Hepatocyte (in vitro differentiated cells): Measurements from ENCODE around the gene RFNG. TPM values are rescaled to one million over a fixed set of nuclear protein-coding genes. Genes with fewer than 3 reads are reported as not detected.

ENCODE experiments used
- DNase-seq: peaks from one replicate; pipeline ENCODE4 v3.0.0-alpha.2; 2016; ENCODE audit warnings: low spot score
- H2AFZ ChIP-seq: fragments of 200-600 bp; sonication (generic); 2 replicates; pipeline ENCODE4 v1.6.0; 2016; ENCODE audit warnings: antibody characterized with exemption, mild to moderate bottlenecking
- H3K27ac ChIP-seq: fragments of 200-600 bp; sonication (generic); 2 replicates; pipeline ENCODE4 v1.5.1; 2016; ENCODE audit warnings: mild to moderate bottlenecking
- H3K27me3 ChIP-seq: fragments of 200-600 bp; sonication (generic); 2 replicates; pipeline ENCODE4 v1.6.1; 2016
- H3K36me3 ChIP-seq: fragments of 200-600 bp; sonication (generic); replicated peaks from 2 replicates; pipeline ENCODE4 v1.5.1; 2016; ENCODE audit warnings: low read depth; ENCODE audit not compliant: insufficient read depth
- H3K4me1 ChIP-seq: fragments of 200-600 bp; sonication (generic); 2 replicates; pipeline ENCODE4 v1.5.1; 2016; ENCODE audit warnings: mild to moderate bottlenecking, moderate library complexity; ENCODE audit not compliant: insufficient read depth
- H3K4me2 ChIP-seq: fragments of 200-600 bp; sonication (generic); 2 replicates; pipeline ENCODE4 v1.6.0; 2016
- H3K4me3 ChIP-seq: fragments of 200-600 bp; sonication (generic); 2 replicates; pipeline ENCODE4 v1.5.1; 2016; ENCODE audit warnings: mild to moderate bottlenecking
- H3K79me2 ChIP-seq: fragments of 200-600 bp; sonication (generic); 2 replicates; pipeline ENCODE4 v1.6.0; 2017; ENCODE audit warnings: mild to moderate bottlenecking
- H3K9me2 ChIP-seq: fragments of 200-600 bp; sonication (generic); replicated peaks from 2 replicates; pipeline ENCODE4 v1.6.0; 2017; ENCODE audit warnings: mild to moderate bottlenecking; ENCODE audit not compliant: insufficient read depth
- H3K9me3 ChIP-seq: fragments of 200-600 bp; sonication (generic); 2 replicates; pipeline ENCODE4 v1.5.1; 2016; ENCODE audit warnings: low read depth, mild to moderate bottlenecking
- H4K20me1 ChIP-seq: fragments of 200-600 bp; sonication (generic); 2 replicates; pipeline ENCODE4 v1.6.0; 2016; ENCODE audit warnings: mild to moderate bottlenecking; ENCODE audit not compliant: insufficient read depth, poor library complexity, severe bottlenecking
- CTCF ChIP-seq: fragments of 200-600 bp; sonication (generic); IDR thresholded peaks from 2 replicates; pipeline ENCODE4 v1.5.1; 2016; ENCODE audit warnings: antibody characterized with exemption, mild to moderate bottlenecking; ENCODE audit not compliant: poor library complexity
- EZH2 ChIP-seq: fragments of 200-600 bp; sonication (generic); IDR thresholded peaks from 2 replicates; pipeline ENCODE4 v1.6.1; 2016; ENCODE audit warnings: antibody characterized with exemption, mild to moderate bottlenecking, borderline replicate concordance
- EZH2phosphoT487 ChIP-seq: fragments of 200-600 bp; sonication (generic); IDR thresholded peaks from one replicate; pipeline ENCODE4 v1.6.1; 2018; ENCODE audit warnings: antibody characterized with exemption, mild to moderate bottlenecking, low read depth, moderate library complexity; ENCODE audit not compliant: unreplicated experiment, severe bottlenecking
- WGBS: methylation state at CpG from one replicate; pipeline ENCODE4 v1.1.6; 2016; ENCODE audit warnings: low lambda C conversion rate; ENCODE audit errors: missing lambda C conversion rate; 5-methylcytosine and 5-hydroxymethylcytosine counted together
- polyA plus RNA-seq: library from polyadenylated mRNA; unstranded; fragments of >200 nt; fragmentation: Nextera tagmentation; extraction: Ambion mirVana; gene quantifications from 2 replicates; pipeline ENCODE4 v1.2.1, GENCODE V29; 2016
- total RNA-seq: library from RNA; depleted of rRNA; stranded (reverse); fragments of >200 nt; gene quantifications from 2 replicates; pipeline ENCODE4 v1.2.3, GENCODE V29; 2014

The RFNG gene
- total and polyA plus RNA-seq, 2 experiments from 2014 or later, result 43.2 to 109 TPM

GRCh38 chr17:81999976-82000802, 51.4 kb downstream of the RFNG start:
- Histone ChIP-seq H4K20me1 (no peaks in the 10 kb centered on the region), H3K9me3 (no peaks in the 10 kb centered on the region), H3K9me2 (no peaks in the 10 kb centered on the region), H3K27ac (no peak overlapping the region), H3K27me3 (no peaks in the 10 kb centered on the region), H3K4me2 (no peak overlapping the region), H2AFZ (no peak overlapping the region), H3K36me3 (no peaks in the 10 kb centered on the region), H3K79me2 (peaks cover 7% of the 10 kb centered on the region), H3K4me3 (no peak overlapping the region), H3K4me1 (peaks cover 29% of the 10 kb centered on the region)
- no peak for DNase-seq
- WGBS, result 84% methylated on average over 28 of the region's 36 CpGs
- no peak for TF ChIP-seq CTCF
- no peak for TF ChIP-seq EZH2phosphoT487
- no peak for TF ChIP-seq EZH2

- WGBS, result 95% methylated on average over 11 of the region's 12 CpGs
- no peak overlapping the region for H3K27ac ChIP-seq
- peaks cover 7% of the 10 kb centered on the region for H3K79me2 ChIP-seq
- H2AFZ ChIP-seq, result no peak overlapping the region
- H3K4me1 ChIP-seq, result peaks cover 29% of the 10 kb centered on the region
- no peaks in the 10 kb centered on the region for H3K9me3 ChIP-seq
- no peaks in the 10 kb centered on the region for H3K9me2 ChIP-seq
- H3K27me3 ChIP-seq, result no peaks in the 10 kb centered on the region
- no peaks in the 10 kb centered on the region for H4K20me1 ChIP-seq
- no peak overlapping the region for H3K4me2 ChIP-seq
- no peaks in the 10 kb centered on the region for H3K36me3 ChIP-seq
- TF ChIP-seq CTCF (no peak), EZH2 (no peak), EZH2phosphoT487 (no peak)
- no peak overlapping the region for H3K4me3 ChIP-seq
- no peak for DNase-seq
Observed at GRCh38 chr17:81999587-81999975, 52.0 kb downstream of the RFNG start.

- H3K4me1 ChIP-seq, result peaks cover 22% of the 10 kb centered on the region
- no peak overlapping the region for H3K27ac ChIP-seq
- 86% methylated on average over 14 of the region's 14 CpGs for WGBS
- H3K4me2 ChIP-seq, result no peak overlapping the region
- DNase-seq, result no peak
- no peaks in the 10 kb centered on the region for H3K9me3 ChIP-seq
- H3K27me3 ChIP-seq, result no peaks in the 10 kb centered on the region
- no peak overlapping the region for H2AFZ ChIP-seq
- H3K79me2 ChIP-seq, result peaks cover 7% of the 10 kb centered on the region
- H3K36me3 ChIP-seq, result no peaks in the 10 kb centered on the region
- H4K20me1 ChIP-seq, result no peaks in the 10 kb centered on the region
- H3K4me3 ChIP-seq, result no peak overlapping the region
- H3K9me2 ChIP-seq, result no peaks in the 10 kb centered on the region
- TF ChIP-seq CTCF (no peak), EZH2 (no peak), EZH2phosphoT487 (no peak)
Observed at GRCh38 chr17:81998691-81999438, 52.7 kb downstream of the RFNG start.
